ENCODE data around the gene SCML1. TPM values are rescaled to one million over a fixed set of nuclear protein-coding genes. Genes with fewer than 3 reads are reported as not detected.

Gene SCML1
- total and polyA plus RNA-seq, 2 donors (not counting 3 experiments of a cell fraction or from before 2014, with no cell fraction given): 8.8 to 12.4 TPM

GRCh38 chrX:17768997-17769396 lies 31.7 kb downstream of the SCML1 start:
- DNase-seq (ENCODE audit: low read depth, low spot score): no peak
- H3K27me3 ChIP-seq (ENCODE audit: control insufficient read depth in 2 of 2, insufficient read depth in 2 of 2, low read length in 2 of 2): no peaks in the 10 kb centered on the region
- TF ChIP-seq POLR2AphosphoS5 (IDR thresholded peaks at IDR 0.05; ENCODE audit: insufficient read depth, low read depth, low read length) (no peak), MYC (IDR thresholded peaks at IDR 0.05; ENCODE audit: low read depth, low read length) (no peak), EZH2 (IDR thresholded peaks at IDR 0.05; ENCODE audit: borderline replicate concordance, low read depth, low read length, severe bottlenecking) (no peak), POLR2A (IDR thresholded peaks at IDR 0.05; ENCODE audit: low read depth, low read length) (no peak), MAX (IDR thresholded peaks at IDR 0.05; ENCODE audit: insufficient read depth, insufficient read length) (no peak), JUN (IDR thresholded peaks at IDR 0.05; ENCODE audit: borderline replicate concordance, insufficient read depth, insufficient read length, low read depth) (no peak), FOS (IDR thresholded peaks at IDR 0.05; ENCODE audit: borderline replicate concordance, insufficient read depth, low read length) (no peak), CTCF (IDR thresholded peaks at IDR 0.05; ENCODE audit: extremely low read depth in 1 of 2, insufficient read depth in 1 of 2, low read depth in 1 of 2, low read length in 2 of 2) (no peak)
- H3K9ac ChIP-seq (replicated peaks; ENCODE audit: extremely low read depth, insufficient read depth, low read length): no peak overlapping the region
- H2AFZ ChIP-seq (ENCODE audit: low read depth, low read length): no peak overlapping the region
- no peaks in the 10 kb centered on the region for H3K4me1 ChIP-seq (ENCODE audit: control insufficient read depth, extremely low read depth, insufficient read depth, low read length)
- intact Hi-C loops (cut with micrococcal nuclease): no loop called here
- dilution Hi-C loops (cut with MboI; ENCODE audit: extremely low pct_ligation_motif_present, low sequenced_read_pairs): no loop called here
- no peaks in the 10 kb centered on the region for H4K20me1 ChIP-seq (replicated peaks; ENCODE audit: control insufficient read depth, extremely low read depth, insufficient read depth, low read length)
- no peak overlapping the region for H3K4me2 ChIP-seq (ENCODE audit: insufficient read depth, low read length)
- POLR2A ChIA-PET: no interaction called here
- CTCF ChIA-PET: no interaction called here
- no peaks in the 10 kb centered on the region for H3K9me1 ChIP-seq (replicated peaks; ENCODE audit: control insufficient read depth, extremely low read depth, insufficient read depth, low read length)
- no peaks in the 10 kb centered on the region for H3K9me3 ChIP-seq (replicated peaks; ENCODE audit: control insufficient read depth, insufficient read depth, low read length)
- no TSS peak for BruUV-seq (replicated peaks)
- H3K4me3 ChIP-seq (replicated peaks in 1 of 3; ENCODE audit: insufficient read depth in 1 of 3, low read depth in 1 of 3, low read length in 3 of 3): no peak overlapping the region
- no peaks in the 10 kb centered on the region for H3K36me3 ChIP-seq (ENCODE audit: control insufficient read depth in 2 of 2, extremely low read depth in 1 of 2, insufficient read depth in 2 of 2, low read length in 2 of 2)
- FAIRE-seq: no peak
- H3K79me2 ChIP-seq (ENCODE audit: control insufficient read depth, insufficient read depth, low read length): no peaks in the 10 kb centered on the region
- H3K27ac ChIP-seq (ENCODE audit: insufficient read depth, low read depth, low read length): no peak overlapping the region

Measured in endothelial cell of umbilical vein (primary cell).